ENCODE data around the gene FAM50B.

Gene FAM50B

GRCh38 chr6:3887150-3887700 lies 38.1 kb downstream of the FAM50B start:
- Histone ChIP-seq H2BK120ac (ENCODE audit: low read depth, low read length) (no peak overlapping the region), H3K79me1 (ENCODE audit: low read depth, low read length) (no peaks in the 10 kb centered on the region), H2BK15ac (ENCODE audit: low read length) (no peak overlapping the region), H3K9ac (ENCODE audit: low read depth, low read length, poor library complexity) (no peak overlapping the region), H3K27ac (replicated peaks; ENCODE audit: low read length) (no peak overlapping the region), H3K23ac (ENCODE audit: low read depth, low read length, poor library complexity) (no peak overlapping the region), H3K4me2 (ENCODE audit: insufficient read depth, low read length, poor library complexity, severe bottlenecking) (no peak overlapping the region), H3K4ac (ENCODE audit: low read length) (no peak overlapping the region), H3K14ac (ENCODE audit: low read length) (no peak overlapping the region), H3K4me1 (ENCODE audit: control insufficient read depth in 2 of 2, insufficient read depth in 1 of 2, low read depth in 1 of 2, low read length in 2 of 2) (peaks cover 6 to 17% of the 10 kb centered on the region in 2 donors), H3K18ac (ENCODE audit: low read length) (no peak overlapping the region), H2AK5ac (ENCODE audit: low read depth, low read length) (no peak overlapping the region), H3K9me3 (replicated peaks in 1 of 2; ENCODE audit: control insufficient read depth in 2 of 2, insufficient read depth in 1 of 2, low read depth in 1 of 2, low read length in 2 of 2) (no peaks in the 10 kb centered on the region), H3K4me3 (ENCODE audit: low read length in 2 of 2) (no peak overlapping the region), H2AFZ (ENCODE audit: low read length) (no peak overlapping the region), H3K36me3 (replicated peaks in 1 of 2; ENCODE audit: control insufficient read depth in 2 of 2, insufficient read depth in 2 of 2, low read length in 2 of 2) (no peaks in the 10 kb centered on the region), H2BK12ac (ENCODE audit: low read length) (no peak overlapping the region), H4K91ac (ENCODE audit: low read depth, low read length, poor library complexity) (no peak overlapping the region), H2BK5ac (ENCODE audit: low read length) (no peak overlapping the region), H4K8ac (ENCODE audit: low read depth, low read length) (no peak overlapping the region), H3K27me3 (ENCODE audit: control insufficient read depth in 3 of 3, insufficient read depth in 3 of 3, low read depth in 1 of 3, low read length in 3 of 3) (no peaks in the 10 kb centered on the region)
- WGBS, 2 donors (ENCODE audit: extremely low coverage in 2 of 2, insufficient read length in 2 of 2, insufficient replicate concordance in 1 of 2), result no CpG with 5 or more reads among the region's 9 CpGs
- DNase-seq (ENCODE audit: low spot score), result no peak

DNA sequence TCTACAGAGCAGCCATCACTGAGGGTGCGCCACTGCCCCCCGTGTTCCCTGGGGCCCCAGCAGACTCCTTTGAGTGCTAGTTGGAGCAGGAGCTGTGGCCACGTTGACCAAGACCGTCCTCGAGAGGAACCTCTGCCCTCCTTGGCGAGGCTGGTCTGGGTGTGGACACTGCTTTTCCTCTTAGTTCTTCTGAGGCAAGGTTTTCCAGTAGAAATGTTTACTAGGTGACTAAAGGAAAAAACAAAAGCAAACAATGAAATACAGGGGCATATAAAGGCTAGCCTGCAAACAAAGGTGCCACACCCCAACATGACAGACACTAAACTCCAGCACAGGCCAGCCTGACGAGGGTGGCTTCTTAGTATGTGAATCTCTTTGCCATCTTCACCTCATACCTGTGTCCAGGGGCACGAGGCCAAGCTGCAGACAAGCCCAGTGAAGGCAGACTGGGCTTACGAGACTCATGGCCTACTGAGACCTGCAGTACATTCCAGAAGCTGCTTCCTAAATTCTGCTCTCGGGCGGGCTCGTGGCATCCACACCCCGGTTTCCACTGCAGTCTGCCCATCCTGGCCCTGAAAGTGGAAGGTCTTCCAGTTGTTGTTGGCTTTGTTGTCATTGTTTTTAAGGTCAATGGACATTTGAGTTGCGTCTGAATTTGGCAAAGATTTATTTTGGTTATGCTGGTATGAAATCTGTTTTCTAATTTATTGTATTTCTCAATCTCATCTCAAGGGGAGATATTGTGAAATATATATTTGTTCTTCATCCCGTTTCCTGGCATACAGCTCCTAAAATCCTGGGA lies 39.2 kb downstream of the FAM50B start:
- no CpG with 5 or more reads among the region's 15 CpGs for WGBS, 2 donors (ENCODE audit: extremely low coverage in 2 of 2, insufficient read length in 2 of 2, insufficient replicate concordance in 1 of 2)
- H3K9me3 ChIP-seq (replicated peaks in 1 of 2; ENCODE audit: control insufficient read depth in 2 of 2, insufficient read depth in 1 of 2, low read depth in 1 of 2, low read length in 2 of 2), result no peaks in the 10 kb centered on the region
- no peak overlapping the region for H2BK15ac ChIP-seq (ENCODE audit: low read length)
- no peak overlapping the region for H2AK5ac ChIP-seq (ENCODE audit: low read depth, low read length)
- no peak for DNase-seq (ENCODE audit: low spot score)
- no peak overlapping the region for H2BK12ac ChIP-seq (ENCODE audit: low read length)
- no peak overlapping the region for H3K4ac ChIP-seq (ENCODE audit: low read length)
- no peak overlapping the region for H2BK120ac ChIP-seq (ENCODE audit: low read depth, low read length)
- peaks cover 6 to 17% of the 10 kb centered on the region in 2 donors for H3K4me1 ChIP-seq (ENCODE audit: control insufficient read depth in 2 of 2, insufficient read depth in 1 of 2, low read depth in 1 of 2, low read length in 2 of 2)
- no peak overlapping the region for H3K27ac ChIP-seq (replicated peaks; ENCODE audit: low read length)
- no peak overlapping the region for H4K8ac ChIP-seq (ENCODE audit: low read depth, low read length)
- no peak overlapping the region for H2AFZ ChIP-seq (ENCODE audit: low read length)
- no peaks in the 10 kb centered on the region for H3K79me1 ChIP-seq (ENCODE audit: low read depth, low read length)
- no peak overlapping the region for H4K91ac ChIP-seq (ENCODE audit: low read depth, low read length, poor library complexity)
- H3K4me3 ChIP-seq (ENCODE audit: low read length in 2 of 2), result no peak overlapping the region
- H3K23ac ChIP-seq (ENCODE audit: low read depth, low read length, poor library complexity), result no peak overlapping the region
- no peak overlapping the region for H3K4me2 ChIP-seq (ENCODE audit: insufficient read depth, low read length, poor library complexity, severe bottlenecking)
- H3K36me3 ChIP-seq (replicated peaks in 1 of 2; ENCODE audit: control insufficient read depth in 2 of 2, insufficient read depth in 2 of 2, low read length in 2 of 2), result no peaks in the 10 kb centered on the region
- no peak overlapping the region for H3K9ac ChIP-seq (ENCODE audit: low read depth, low read length, poor library complexity)
- no peak overlapping the region for H3K14ac ChIP-seq (ENCODE audit: low read length)
- H2BK5ac ChIP-seq (ENCODE audit: low read length), result no peak overlapping the region
- no peaks in the 10 kb centered on the region for H3K27me3 ChIP-seq (ENCODE audit: control insufficient read depth in 3 of 3, insufficient read depth in 3 of 3, low read depth in 1 of 3, low read length in 3 of 3)
- no peak overlapping the region for H3K18ac ChIP-seq (ENCODE audit: low read length)

DNA sequence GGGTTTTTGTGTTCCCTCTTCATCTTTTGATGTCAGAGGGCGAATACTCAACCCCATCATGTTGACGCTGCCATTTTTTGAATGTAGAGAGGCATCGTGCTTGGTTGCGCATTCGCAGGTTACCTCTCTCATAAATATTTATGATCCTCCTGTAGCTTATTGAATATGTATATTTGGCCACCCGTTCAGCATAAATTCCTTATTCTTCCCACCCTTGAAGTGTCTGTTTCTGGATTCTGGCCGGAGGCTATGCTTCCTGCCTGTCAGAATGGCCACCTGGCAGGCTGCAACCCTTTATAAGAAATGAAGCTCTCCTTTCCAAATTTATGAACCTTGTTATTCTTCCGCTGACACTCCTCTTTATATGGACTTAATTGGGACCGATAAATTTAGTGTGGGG lies 40.9 kb downstream of the FAM50B start:
- Histone ChIP-seq H2BK15ac (ENCODE audit: low read length) (no peak overlapping the region), H2BK5ac (ENCODE audit: low read length) (no peak overlapping the region), H2AFZ (ENCODE audit: low read length) (no peak overlapping the region), H3K14ac (ENCODE audit: low read length) (no peak overlapping the region), H3K27me3 (ENCODE audit: control insufficient read depth in 3 of 3, insufficient read depth in 3 of 3, low read depth in 1 of 3, low read length in 3 of 3) (no peaks in the 10 kb centered on the region), H3K27ac (replicated peaks; ENCODE audit: low read length) (no peak overlapping the region), H4K8ac (ENCODE audit: low read depth, low read length) (no peak overlapping the region), H2BK12ac (ENCODE audit: low read length) (no peak overlapping the region), H3K4ac (ENCODE audit: low read length) (no peak overlapping the region), H3K4me2 (ENCODE audit: insufficient read depth, low read length, poor library complexity, severe bottlenecking) (no peak overlapping the region), H3K9ac (ENCODE audit: low read depth, low read length, poor library complexity) (no peak overlapping the region), H2BK120ac (ENCODE audit: low read depth, low read length) (no peak overlapping the region), H4K91ac (ENCODE audit: low read depth, low read length, poor library complexity) (no peak overlapping the region), H3K9me3 (replicated peaks in 1 of 2; ENCODE audit: control insufficient read depth in 2 of 2, insufficient read depth in 1 of 2, low read depth in 1 of 2, low read length in 2 of 2) (no peaks in the 10 kb centered on the region), H3K18ac (ENCODE audit: low read length) (no peak overlapping the region), H3K4me1 (ENCODE audit: control insufficient read depth in 2 of 2, insufficient read depth in 1 of 2, low read depth in 1 of 2, low read length in 2 of 2) (peaks cover 0 to 3% of the 10 kb centered on the region in 2 donors), H3K23ac (ENCODE audit: low read depth, low read length, poor library complexity) (no peak overlapping the region), H3K4me3 (ENCODE audit: low read length in 2 of 2) (no peak overlapping the region), H3K36me3 (replicated peaks in 1 of 2; ENCODE audit: control insufficient read depth in 2 of 2, insufficient read depth in 2 of 2, low read length in 2 of 2) (no peaks in the 10 kb centered on the region), H3K79me1 (ENCODE audit: low read depth, low read length) (no peaks in the 10 kb centered on the region), H2AK5ac (ENCODE audit: low read depth, low read length) (no peak overlapping the region)
- WGBS, 2 donors (ENCODE audit: extremely low coverage in 2 of 2, insufficient read length in 2 of 2, insufficient replicate concordance in 1 of 2), result no CpG with 5 or more reads among the region's 9 CpGs
- no peak for DNase-seq (ENCODE audit: low spot score)

GRCh38 chr6:3891883-3892282 lies 42.7 kb downstream of the FAM50B start:
- Histone ChIP-seq H3K18ac (ENCODE audit: low read length) (no peak overlapping the region), H3K27me3 (ENCODE audit: control insufficient read depth in 3 of 3, insufficient read depth in 3 of 3, low read depth in 1 of 3, low read length in 3 of 3) (no peaks in the 10 kb centered on the region), H2AFZ (ENCODE audit: low read length) (no peak overlapping the region), H3K9ac (ENCODE audit: low read depth, low read length, poor library complexity) (no peak overlapping the region), H2BK120ac (ENCODE audit: low read depth, low read length) (no peak overlapping the region), H3K9me3 (replicated peaks in 1 of 2; ENCODE audit: control insufficient read depth in 2 of 2, insufficient read depth in 1 of 2, low read depth in 1 of 2, low read length in 2 of 2) (no peaks in the 10 kb centered on the region), H2BK12ac (ENCODE audit: low read length) (no peak overlapping the region), H3K23ac (ENCODE audit: low read depth, low read length, poor library complexity) (no peak overlapping the region), H3K4me1 (ENCODE audit: control insufficient read depth in 2 of 2, insufficient read depth in 1 of 2, low read depth in 1 of 2, low read length in 2 of 2) (peaks cover 0 to 3% of the 10 kb centered on the region in 2 donors), H3K27ac (replicated peaks; ENCODE audit: low read length) (no peak overlapping the region), H3K79me1 (ENCODE audit: low read depth, low read length) (no peaks in the 10 kb centered on the region), H3K14ac (ENCODE audit: low read length) (no peak overlapping the region), H3K4me2 (ENCODE audit: insufficient read depth, low read length, poor library complexity, severe bottlenecking) (no peak overlapping the region), H4K8ac (ENCODE audit: low read depth, low read length) (no peak overlapping the region), H3K4ac (ENCODE audit: low read length) (no peak overlapping the region), H3K36me3 (replicated peaks in 1 of 2; ENCODE audit: control insufficient read depth in 2 of 2, insufficient read depth in 2 of 2, low read length in 2 of 2) (no peaks in the 10 kb centered on the region), H4K91ac (ENCODE audit: low read depth, low read length, poor library complexity) (no peak overlapping the region), H2BK5ac (ENCODE audit: low read length) (no peak overlapping the region), H2AK5ac (ENCODE audit: low read depth, low read length) (no peak overlapping the region), H2BK15ac (ENCODE audit: low read length) (no peak overlapping the region), H3K4me3 (ENCODE audit: low read length in 2 of 2) (no peak overlapping the region)
- no CpG with 5 or more reads among the region's 3 CpGs for WGBS, 2 donors (ENCODE audit: extremely low coverage in 2 of 2, insufficient read length in 2 of 2, insufficient replicate concordance in 1 of 2)
- DNase-seq (ENCODE audit: low spot score), result no peak
